ENCODE measurements around the gene ARHGDIA.

Gene ARHGDIA

GRCh38 chr17:81821147-81821546, 50.0 kb downstream of the ARHGDIA start:
- no peak for DNase-seq

GRCh38 chr17:81819708-81820107, 51.4 kb downstream of the ARHGDIA start:
- no peak for DNase-seq

- DNase-seq = no peak
Observed at GRCh38 chr17:81817758-81818147, 53.4 kb downstream of the ARHGDIA start.
